ENCODE data around the gene PDLIM1. TPM values are rescaled to one million over a fixed set of nuclear protein-coding genes. Genes with fewer than 3 reads are reported as not detected.

Gene PDLIM1
- total and polyA plus RNA-seq, 9 of the 15 experiments (the other 6 are each of a cell fraction or from before 2014, with no cell fraction given) = 19.8 to 164 (median 39.1) TPM

DNA sequence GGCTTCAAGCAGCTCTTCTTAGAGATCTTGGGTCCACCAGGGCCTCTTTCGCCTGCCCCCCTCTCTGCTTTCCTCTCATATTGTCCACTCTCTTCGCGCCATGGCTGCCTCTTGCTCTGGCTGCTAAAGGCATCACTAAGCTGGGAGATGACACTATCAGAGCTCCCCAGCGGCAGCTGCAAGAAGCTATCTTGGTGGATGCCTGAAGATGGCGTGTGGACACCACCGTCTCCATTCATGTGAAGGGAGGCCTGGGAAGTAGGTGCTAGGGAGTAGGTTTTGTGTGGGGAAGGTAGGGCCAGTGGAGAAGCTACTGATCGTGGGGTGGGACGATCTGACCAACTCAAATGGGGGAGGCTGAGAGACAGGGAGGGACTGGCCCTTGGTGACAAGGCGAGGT, 45.9 kb upstream of the PDLIM1 start (continued):
- TF ChIP-seq ZNF143 (CRISPR knock-in tag; IDR thresholded peaks at IDR 0.05) (no peak), ZNF146 (CRISPR knock-in tag; IDR thresholded peaks at IDR 0.05; ENCODE audit: unreplicated experiment) (no peak)

GRCh38 chr10:95335933-95336699, 45.3 kb upstream of the PDLIM1 start:
- no peak for DNase-seq (ENCODE audit: extremely low read depth in 1 of 4, low spot score in 3 of 4)
- Histone ChIP-seq H3K4me3 (no peak overlapping the region), H3K36me3 (ENCODE audit: control insufficient read depth, insufficient read depth, low read length) (no peaks in the 10 kb centered on the region; the same call in 2 of the 3 replicates), H3K9me1 (ENCODE audit: control insufficient read depth, insufficient read depth, low read length) (no peaks in the 10 kb centered on the region), H3K4me2 (ENCODE audit: insufficient read depth, low read length) (no peak overlapping the region), H3K27me3 (ENCODE audit: control insufficient read depth in 2 of 2, insufficient read depth in 2 of 2, low read length in 2 of 2) (no peaks in the 10 kb centered on the region; a peak in 1 of 5 replicates), H2AFZ (ENCODE audit: low read depth, low read length) (no peak overlapping the region), H3K9me3 (replicated peaks; ENCODE audit: control insufficient read depth, insufficient read depth, low read depth, low read length) (no peaks in the 10 kb centered on the region), H3K9ac (ENCODE audit: insufficient read depth in 1 of 2, low read depth in 2 of 2, low read length in 2 of 2) (no peak overlapping the region), H4K20me1 (replicated peaks; ENCODE audit: control insufficient read depth, insufficient read depth, low read length) (no peaks in the 10 kb centered on the region), H3K79me2 (ENCODE audit: control insufficient read depth, insufficient read depth, low read length) (no peaks in the 10 kb centered on the region), H3K4me1 (replicated peaks in 1 of 2; ENCODE audit: control insufficient read depth in 2 of 2, insufficient read depth in 2 of 2, low read length in 2 of 2) (peaks cover 5 to 9% of the 10 kb centered on the region in 2 experiments; a peak in 4 of 5 replicates), H3K27ac (ENCODE audit: extremely low read depth, low read depth, low read length) (no peak overlapping the region)
- POLR2A ChIA-PET = interaction anchor here (0.6 kb wide), 1 partner anchor 215 kb away, joined by 3 read pairs; no protein-coding TSS in a partner anchor
- ATAC-seq = no peak
- in situ Hi-C loops (cut with MboI) = no loop called here
- FAIRE-seq = no peak
- CTCF ChIA-PET (ENCODE audit: low intra/inter-chr PET ratio) = no interaction called here
- WGBS (ENCODE audit: insufficient coverage, low coverage, missing lambda C conversion rate) = 82% methylated on average over 16 of the region's 19 CpGs
- BruUV-seq (replicated peaks) = no TSS peak
- intact Hi-C loops (cut with micrococcal nuclease) = no loop called here
- no peak for TF ChIP-seq NR3C1 (CRISPR knock-in tag; IDR thresholded peaks at IDR 0.05)
- TF ChIP-seq TAF7 (tag; IDR thresholded peaks at IDR 0.05) = no peak
- TF ChIP-seq EGR1 (conservative IDR thresholded peaks at IDR 0.05) = no peak
- TF ChIP-seq, protein P1, sequence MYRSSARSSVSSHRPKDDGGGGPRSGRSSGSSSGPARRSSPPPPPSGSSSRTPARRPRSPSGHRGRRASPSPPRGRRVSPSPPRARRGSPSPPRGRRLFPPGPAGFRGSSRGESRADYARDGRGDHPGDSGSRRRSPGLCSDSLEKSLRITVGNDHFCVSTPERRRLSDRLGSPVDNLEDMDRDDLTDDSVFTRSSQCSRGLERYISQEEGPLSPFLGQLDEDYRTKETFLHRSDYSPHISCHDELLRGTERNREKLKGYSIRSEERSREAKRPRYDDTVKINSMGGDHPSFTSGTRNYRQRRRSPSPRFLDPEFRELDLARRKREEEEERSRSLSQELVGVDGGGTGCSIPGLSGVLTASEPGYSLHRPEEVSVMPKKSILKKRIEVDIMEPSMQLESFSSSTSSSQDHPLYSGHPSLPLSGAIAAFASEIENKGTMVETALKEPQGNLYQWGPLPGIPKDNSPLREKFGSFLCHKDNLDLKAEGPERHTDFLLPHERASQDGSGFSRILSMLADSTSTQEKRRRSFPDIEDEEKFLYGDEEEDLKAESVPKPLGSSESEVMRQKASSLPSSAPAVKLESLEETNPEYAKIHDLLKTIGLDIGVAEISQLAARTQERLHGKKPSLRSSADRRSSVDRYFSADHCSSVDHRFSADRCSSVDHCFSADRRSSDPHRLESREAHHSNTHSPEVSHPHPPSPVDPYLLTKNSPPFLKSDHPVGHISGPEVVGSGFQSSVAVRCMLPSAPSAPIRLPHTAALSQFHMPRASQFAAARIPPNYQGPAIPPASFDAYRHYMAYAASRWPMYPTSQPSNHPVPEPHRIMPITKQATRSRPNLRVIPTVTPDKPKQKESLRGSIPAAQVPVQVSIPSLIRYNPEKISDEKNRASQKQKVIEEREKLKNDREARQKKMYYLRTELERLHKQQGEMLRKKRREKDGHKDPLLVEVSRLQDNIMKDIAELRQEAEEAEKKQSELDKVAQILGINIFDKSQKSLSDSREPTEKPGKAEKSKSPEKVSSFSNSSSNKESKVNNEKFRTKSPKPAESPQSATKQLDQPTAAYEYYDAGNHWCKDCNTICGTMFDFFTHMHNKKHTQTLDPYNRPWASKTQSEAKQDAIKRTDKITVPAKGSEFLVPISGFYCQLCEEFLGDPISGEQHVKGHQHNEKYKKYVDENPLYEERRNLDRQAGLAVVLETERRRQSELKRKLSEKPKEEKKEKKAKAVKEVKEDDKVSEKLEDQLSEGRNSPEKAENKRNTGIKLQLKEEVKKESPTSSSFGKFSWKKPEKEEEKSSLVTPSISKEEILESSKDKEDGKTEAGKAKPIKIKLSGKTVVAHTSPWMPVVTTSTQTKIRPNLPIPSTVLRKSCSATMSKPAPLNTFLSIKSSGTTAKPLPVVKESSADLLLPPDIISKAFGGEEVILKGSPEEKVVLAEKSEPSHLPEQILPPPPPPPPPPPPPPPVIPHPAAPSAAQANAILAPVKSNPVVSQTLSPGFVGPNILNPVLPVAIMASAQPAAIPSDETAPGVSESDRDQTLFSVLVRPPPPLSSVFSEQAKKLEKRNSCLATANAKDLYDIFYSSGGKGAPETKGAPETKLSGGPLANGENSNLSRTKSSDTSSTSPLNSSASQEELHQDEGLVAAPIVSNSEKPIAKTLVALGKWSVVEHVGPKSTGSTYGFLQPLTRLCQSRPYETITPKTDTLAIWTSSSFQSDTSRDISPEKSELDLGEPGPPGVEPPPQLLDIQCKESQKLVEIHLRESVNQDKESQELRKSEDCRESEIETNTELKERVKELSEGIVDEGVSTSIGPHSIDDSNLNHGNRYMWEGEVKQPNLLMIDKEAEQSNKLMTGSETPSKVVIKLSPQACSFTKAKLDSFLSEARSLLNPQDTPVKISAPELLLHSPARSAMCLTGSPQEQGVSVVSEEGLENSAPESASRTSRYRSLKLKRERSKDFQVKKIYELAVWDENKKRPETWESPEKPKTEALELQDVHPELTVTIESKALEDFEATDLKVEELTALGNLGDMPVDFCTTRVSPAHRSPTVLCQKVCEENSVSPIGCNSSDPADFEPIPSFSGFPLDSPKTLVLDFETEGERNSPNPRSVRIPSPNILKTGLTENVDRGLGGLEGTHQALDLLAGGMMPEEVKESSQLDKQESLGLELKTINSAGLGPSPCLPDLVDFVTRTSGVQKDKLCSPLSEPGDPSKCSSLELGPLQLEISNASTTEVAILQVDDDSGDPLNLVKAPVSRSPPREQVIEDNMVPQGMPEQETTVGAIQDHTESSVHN (IDR thresholded peaks at IDR 0.05; ENCODE audit: borderline replicate concordance in 1 of 2, low read depth in 1 of 2) = no peak
- no peak for TF ChIP-seq PURB (CRISPR knock-in tag; IDR thresholded peaks at IDR 0.05; ENCODE audit: low read depth)
- TF ChIP-seq KLF1 (tag; IDR thresholded peaks at IDR 0.05) = no peak
- TF ChIP-seq, protein P2, sequence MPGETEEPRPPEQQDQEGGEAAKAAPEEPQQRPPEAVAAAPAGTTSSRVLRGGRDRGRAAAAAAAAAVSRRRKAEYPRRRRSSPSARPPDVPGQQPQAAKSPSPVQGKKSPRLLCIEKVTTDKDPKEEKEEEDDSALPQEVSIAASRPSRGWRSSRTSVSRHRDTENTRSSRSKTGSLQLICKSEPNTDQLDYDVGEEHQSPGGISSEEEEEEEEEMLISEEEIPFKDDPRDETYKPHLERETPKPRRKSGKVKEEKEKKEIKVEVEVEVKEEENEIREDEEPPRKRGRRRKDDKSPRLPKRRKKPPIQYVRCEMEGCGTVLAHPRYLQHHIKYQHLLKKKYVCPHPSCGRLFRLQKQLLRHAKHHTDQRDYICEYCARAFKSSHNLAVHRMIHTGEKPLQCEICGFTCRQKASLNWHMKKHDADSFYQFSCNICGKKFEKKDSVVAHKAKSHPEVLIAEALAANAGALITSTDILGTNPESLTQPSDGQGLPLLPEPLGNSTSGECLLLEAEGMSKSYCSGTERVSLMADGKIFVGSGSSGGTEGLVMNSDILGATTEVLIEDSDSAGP (CRISPR knock-in tag; IDR thresholded peaks at IDR 0.05) = no peak
- no peak for TF ChIP-seq FOXK1 (CRISPR knock-in tag; IDR thresholded peaks at IDR 0.05; ENCODE audit: borderline replicate concordance)
- TF ChIP-seq PHB (CRISPR knock-in tag; IDR thresholded peaks at IDR 0.05) = no peak

Measured in K562 (cell line).